CD4-positive, alpha-beta T cell treated with Interleukin-6 at 100 ng/mL for 8 hours (primary cell): ENCODE measurements around the gene CNKSR3.

Experiments
- DNase-seq: peaks from one replicate; pipeline ENCODE4 v3.0.0-alpha.2; 2020; ENCODE audit warnings: mixed read lengths, low spot score

The CNKSR3 gene

GRCh38 chr6:154502553-154502952 is 7.9 kb downstream of the CNKSR3 start:
- no peak for DNase-seq

- DNase-seq: no peak
These were observed 9.0 kb downstream of the CNKSR3 start for GRCh38 chr6:154501578-154501868.

GRCh38 chr6:154500769-154501577 is 9.5 kb downstream of the CNKSR3 start:
- DNase-seq: no peak

- no peak for DNase-seq
These were observed 10.5 kb downstream of the CNKSR3 start for GRCh38 chr6:154499855-154500589.

- DNase-seq: no peak
These were observed 12.0 kb downstream of the CNKSR3 start for GRCh38 chr6:154498340-154498934.

GRCh38 chr6:154496793-154497517 is 13.5 kb downstream of the CNKSR3 start:
- no peak for DNase-seq

GRCh38 chr6:154496186-154496585 is 14.3 kb downstream of the CNKSR3 start:
- DNase-seq: no peak

- no peak for DNase-seq
These were observed 15.7 kb downstream of the CNKSR3 start for GRCh38 chr6:154494592-154495311.

GRCh38 chr6:154491567-154492470 is 18.7 kb downstream of the CNKSR3 start:
- DNase-seq: no peak

GRCh38 chr6:154489822-154490221 is 20.7 kb downstream of the CNKSR3 start:
- DNase-seq: no peak

- no peak for DNase-seq
These were observed 21.6 kb downstream of the CNKSR3 start for GRCh38 chr6:154488802-154489437.

GRCh38 chr6:154488248-154488593 is 22.3 kb downstream of the CNKSR3 start:
- DNase-seq: no peak

- no peak for DNase-seq
These were observed 22.9 kb downstream of the CNKSR3 start for GRCh38 chr6:154487367-154488247.

- DNase-seq: no peak
These were observed 24.7 kb downstream of the CNKSR3 start for GRCh38 chr6:154485815-154486214.

GRCh38 chr6:154484942-154485341 is 25.5 kb downstream of the CNKSR3 start:
- DNase-seq: no peak

- DNase-seq: no peak
These were observed 27.6 kb downstream of the CNKSR3 start for GRCh38 chr6:154482858-154483257.

GRCh38 chr6:154481521-154482013 is 28.9 kb downstream of the CNKSR3 start:
- DNase-seq: no peak

- DNase-seq: no peak
These were observed 30.5 kb downstream of the CNKSR3 start for GRCh38 chr6:154479771-154480639.
